Gastrocnemius medialis (tissue), 4 donors: ENCODE measurements around the gene FAM209A.

Experiments used
- CTCF ChIP-seq, 5 experiments: fragments of 450-650 bp in 3 of 5; fragments of 200-600 bp in 2 of 5; sonication (generic) in 2 of 5; IDR thresholded peaks in 4 of 5; conservative IDR thresholded peaks in 1 of 5; 1 replicate in 4 of 5; 2 replicates in 1 of 5; pipeline ENCODE4 v1.5.1; 2016 to 2019; ENCODE audit warnings: antibody characterized with exemption in 5 of 5, mild to moderate bottlenecking in 3 of 5, moderate library complexity in 3 of 5
- POLR2A ChIP-seq, 2 donors: fragments of 450-650 bp; IDR thresholded peaks; one replicate each; pipeline ENCODE4 v1.6.1; 2017; ENCODE audit warnings: antibody characterized with exemption in 2 of 2, mild to moderate bottlenecking in 2 of 2, moderate library complexity in 2 of 2

- no peak for TF ChIP-seq CTCF (IDR thresholded peaks at IDR 0.05 in 4 of 5, conservative IDR thresholded peaks at IDR 0.05 in 1 of 5)
- no peak for TF ChIP-seq POLR2A (IDR thresholded peaks at IDR 0.05)
These were observed 20.6 kb upstream of the FAM209A start for GRCh38 chr20:56503916-56504315.
